Measurements from ENCODE around the gene TTC9C.
"Not testable (repeated sequence)": the region's sequence is repeated elsewhere in the genome, so short reads cannot be mapped to it uniquely, and the experiment has no call there.

TTC9C gene

GRCh38 chr11:62737196-62737595 is 8.9 kb downstream of the TTC9C start:
- no peak overlapping the region for H3K4me3 ChIP-seq (ENCODE audit: low read depth, low read length)
- DNase-seq (ENCODE audit: low read depth), result no peak

- H3K4me3 ChIP-seq (ENCODE audit: low read depth, low read length), result no peak overlapping the region
- DNase-seq (ENCODE audit: low read depth), result no peak
These were observed 19.3 kb downstream of the TTC9C start for GRCh38 chr11:62747475-62748160.

GRCh38 chr11:62749931-62750330 is 21.6 kb downstream of the TTC9C start:
- not testable (repeated sequence) for DNase-seq (ENCODE audit: low read depth)

GRCh38 chr11:62752177-62752785 is 24.0 kb downstream of the TTC9C start:
- no peak for DNase-seq (ENCODE audit: low read depth)
- H3K4me3 ChIP-seq (ENCODE audit: low read depth, low read length), result no peak overlapping the region

More at GRCh38 chr11:62749931-62750330, 21.6 kb downstream of the TTC9C start:
- H3K4me3 ChIP-seq (ENCODE audit: low read depth, low read length), result not testable (repeated sequence)

- no peak for DNase-seq (ENCODE audit: low read depth)
These were observed 24.9 kb downstream of the TTC9C start for GRCh38 chr11:62752994-62753735.

GRCh38 chr11:62753736-62754603 is 25.7 kb downstream of the TTC9C start, which contains the start of gene ZBTB3:
ZBTB3 (minus strand) TSS chr11:62754160; CDS start chr11:62753664, 496 bp downstream.
- H3K4me3 ChIP-seq (ENCODE audit: low read depth, low read length), result peak within 1 kb of the TSS; percentile 67
- peak; percentile 97 for DNase-seq (ENCODE audit: low read depth)

More at GRCh38 chr11:62752994-62753735, 24.9 kb downstream of the TTC9C start:
- peak overlapping the region; percentile 67 for H3K4me3 ChIP-seq (ENCODE audit: low read depth, low read length)

- DNase-seq (ENCODE audit: low read depth), result no peak
- no peak overlapping the region for H3K4me3 ChIP-seq (ENCODE audit: low read depth, low read length)
These were observed 26.9 kb downstream of the TTC9C start for GRCh38 chr11:62755086-62755615.

- DNase-seq (ENCODE audit: low read depth), result no peak
- H3K4me3 ChIP-seq (ENCODE audit: low read depth, low read length), result no peak overlapping the region
These were observed 29.8 kb downstream of the TTC9C start for GRCh38 chr11:62757846-62758788.

GRCh38 chr11:62760867-62761227 is 32.6 kb downstream of the TTC9C start:
- H3K4me3 ChIP-seq (ENCODE audit: low read depth, low read length); DNase-seq (ENCODE audit: low read depth): not testable (repeated sequence)

GRCh38 chr11:62770778-62771143 is 42.5 kb downstream of the TTC9C start:
- DNase-seq (ENCODE audit: low read depth), result no peak
- peak overlapping the region; percentile 68 for H3K4me3 ChIP-seq (ENCODE audit: low read depth, low read length)

GRCh38 chr11:62771144-62772021 is 43.1 kb downstream of the TTC9C start, which contains the start of gene TAF6L:
TAF6L (plus strand) TSS chr11:62771396; CDS start chr11:62775784, 4,388 bp downstream.
- peak within 1 kb of the TSS; percentile 68 for H3K4me3 ChIP-seq (ENCODE audit: low read depth, low read length)
- DNase-seq (ENCODE audit: low read depth), result peak; percentile 83

GRCh38 chr11:62774407-62774806 is 46.1 kb downstream of the TTC9C start:
- H3K4me3 ChIP-seq (ENCODE audit: low read depth, low read length), result no peak overlapping the region
- DNase-seq (ENCODE audit: low read depth), result no peak

GRCh38 chr11:62775646-62776045 is 47.4 kb downstream of the TTC9C start:
- DNase-seq (ENCODE audit: low read depth), result no peak
- H3K4me3 ChIP-seq (ENCODE audit: low read depth, low read length), result no peak overlapping the region

GRCh38 chr11:62777389-62777788 is 49.1 kb downstream of the TTC9C start:
- no peak overlapping the region for H3K4me3 ChIP-seq (ENCODE audit: low read depth, low read length)
- DNase-seq (ENCODE audit: low read depth), result no peak

- H3K4me3 ChIP-seq (ENCODE audit: low read depth, low read length), result no peak overlapping the region
- DNase-seq (ENCODE audit: low read depth), result no peak
These were observed 50.2 kb downstream of the TTC9C start for GRCh38 chr11:62778441-62778840.

GRCh38 chr11:62782753-62783152 is 54.5 kb downstream of the TTC9C start:
- DNase-seq (ENCODE audit: low read depth), result no peak
- H3K4me3 ChIP-seq (ENCODE audit: low read depth, low read length), result no peak overlapping the region

GRCh38 chr11:62786318-62787004 is 58.2 kb downstream of the TTC9C start:
- peak overlapping the region; percentile 94 for H3K4me3 ChIP-seq (ENCODE audit: low read depth, low read length)
- DNase-seq (ENCODE audit: low read depth), result no peak

Data from skeletal muscle cell (primary cell).